CD4-positive, alpha-beta memory T cell (primary cell): Measurements from ENCODE around the gene KLHL3. TPM values are rescaled to one million over a fixed set of nuclear protein-coding genes. Genes with fewer than 3 reads are reported as not detected.

Experiments
- CTCF ChIA-PET: fragments of 350-600 bp; sonication (Branson Sonifier 250); formaldehyde crosslinking; loops from one replicate; lab custom pipeline; 2021; ENCODE audit warnings: inconsistent platforms; ENCODE audit not compliant: partially characterized antibody; lab: Charles Lee
- POLR2A ChIA-PET: fragments of 350-600 bp; sonication (Branson Sonifier 250); formaldehyde crosslinking; loops from one replicate; lab custom pipeline; 2021; ENCODE audit not compliant: partially characterized antibody; lab: Charles Lee
- DNase-seq, 5 donors: peaks; one replicate each; pipeline versions ENCODE4 v3.0.0 to v3.0.0-alpha.2; 2020 to 2022; ENCODE audit warnings: mixed read lengths in 1 of 5
- H3K27ac ChIP-seq: one replicate; pipeline ENCODE4 v1.7.0; 2013; ENCODE audit warnings: low read depth, low read length
- H3K27me3 ChIP-seq: 2 replicates; pipeline ENCODE4 v1.7.0; 2013; ENCODE audit warnings: mild to moderate bottlenecking, low read length, moderate library complexity; ENCODE audit not compliant: insufficient read depth
- H3K36me3 ChIP-seq: 2 replicates; pipeline ENCODE4 v1.7.0; 2013; ENCODE audit warnings: mild to moderate bottlenecking, low read length, moderate library complexity; ENCODE audit not compliant: insufficient read depth
- H3K4me1 ChIP-seq: 2 replicates; pipeline ENCODE4 v1.7.0; 2013; ENCODE audit warnings: mild to moderate bottlenecking, low read length, moderate library complexity; ENCODE audit not compliant: insufficient read depth
- H3K4me3 ChIP-seq, 2 donors: one replicate each; pipeline ENCODE4 v1.7.0; 2013; ENCODE audit warnings: low read length in 2 of 2, mild to moderate bottlenecking in 1 of 2
- H3K9me3 ChIP-seq, 2 donors: one replicate each; pipeline ENCODE4 v1.7.0; 2013; ENCODE audit warnings: low read length in 2 of 2, control low read depth in 1 of 2; ENCODE audit not compliant: control insufficient read depth in 1 of 2
- H3K27ac Mint-ChIP-seq, 7 donors: one replicate each; pipeline ENCODE4 v1.8.0; 2020 to 2021; ENCODE audit warnings: mixed read lengths in 7 of 7, mild to moderate bottlenecking in 6 of 7, inconsistent platforms in 3 of 7, moderate library complexity in 3 of 7
- H3K27me3 Mint-ChIP-seq, 2 donors: one replicate each; pipeline ENCODE4 v1.8.0; 2020 to 2021; ENCODE audit warnings: mixed read lengths in 2 of 2
- H3K36me3 Mint-ChIP-seq, 2 donors: one replicate each; pipeline ENCODE4 v1.8.0; 2020 to 2021; ENCODE audit warnings: mixed read lengths in 2 of 2, inconsistent platforms in 1 of 2, mild to moderate bottlenecking in 1 of 2
- H3K4me1 Mint-ChIP-seq, 4 donors: one replicate each; pipeline ENCODE4 v1.8.0; 2020 to 2021; ENCODE audit warnings: mixed read lengths in 4 of 4, mild to moderate bottlenecking in 1 of 4
- H3K4me3 Mint-ChIP-seq, 8 donors: one replicate each; pipeline ENCODE4 v1.8.0; 2020 to 2021; ENCODE audit warnings: mixed read lengths in 8 of 8, mild to moderate bottlenecking in 7 of 8, moderate library complexity in 6 of 8, inconsistent platforms in 3 of 8
- H3K9me3 Mint-ChIP-seq, 8 donors: one replicate each; pipeline ENCODE4 v1.8.0; 2020 to 2021; ENCODE audit warnings: mixed read lengths in 8 of 8, mild to moderate bottlenecking in 5 of 8, inconsistent platforms in 3 of 8, moderate library complexity in 1 of 8
- intact Hi-C: fragments of 100-400 bp; cut with micrococcal nuclease; formaldehyde crosslinking; loops from one replicate; pipeline ENCODE4 v1.15.1; 2023
- polyA plus RNA-seq, 2 donors: library from polyadenylated mRNA; unstranded; fragments of 300-500 nt; fragmentation: Illumina TruSeq; gene quantifications; one replicate each; pipeline ENCODE4 v1.2.3, GENCODE V29; 2021
- total RNA-seq, 2 experiments: library from RNA; stranded (reverse); gene quantifications; one replicate each; pipeline ENCODE4 v1.2.3, GENCODE V29; 2021

Gene KLHL3
- total and polyA plus RNA-seq, 4 experiments from 2014 or later = 2.2 to 25.9 (median 12.5) TPM

DNA sequence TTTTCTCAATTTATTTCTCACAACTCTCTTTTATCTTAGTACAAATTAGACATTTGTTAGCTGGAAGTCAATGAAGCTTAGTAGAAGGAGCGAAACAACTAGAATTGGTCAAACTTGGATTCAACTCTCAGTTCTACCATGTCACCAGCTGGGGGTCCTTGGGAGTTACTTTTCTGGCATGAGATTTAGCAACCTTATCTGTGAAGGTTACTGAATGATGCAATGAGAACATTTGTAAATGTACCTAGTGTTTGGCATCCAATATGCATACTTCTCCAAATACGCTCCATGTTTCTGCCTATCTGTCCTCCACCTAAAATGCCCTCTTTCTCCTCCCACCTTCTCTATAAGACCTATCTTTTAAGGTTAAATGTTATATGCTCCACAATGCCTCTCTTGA, 12.0 kb upstream of the KLHL3 start:
- Mint-ChIP-seq H3K27ac (no peak overlapping the region), H3K36me3 (peaks cover 5 to 17% of the 10 kb centered on the region in 2 donors), H3K9me3 (no peaks in the 10 kb centered on the region), H3K27me3 (no peaks in the 10 kb centered on the region), H3K4me3 (no peak overlapping the region), H3K4me1 (peaks cover 23 to 34% (median 28%) of the 10 kb centered on the region in 4 donors)
- intact Hi-C loops = no loop called here
- Histone ChIP-seq H3K4me3 (no peak overlapping the region), H3K36me3 (no peaks in the 10 kb centered on the region), H3K9me3 (no peaks in the 10 kb centered on the region), H3K4me1 (peaks cover 27% of the 10 kb centered on the region), H3K27me3 (no peaks in the 10 kb centered on the region), H3K27ac (no peak overlapping the region)
- CTCF ChIA-PET = interaction anchor here (1.2 to 17.7 kb wide), 4 partner anchors 8 to 90 kb away, joined by 3 to 653 read pairs (median 4); no protein-coding TSS in a partner anchor
- POLR2A ChIA-PET = interaction anchor here (1.7 kb wide), 1 partner anchor 87 kb away, joined by 3 read pairs; no protein-coding TSS in a partner anchor
- no peak for DNase-seq

DNA sequence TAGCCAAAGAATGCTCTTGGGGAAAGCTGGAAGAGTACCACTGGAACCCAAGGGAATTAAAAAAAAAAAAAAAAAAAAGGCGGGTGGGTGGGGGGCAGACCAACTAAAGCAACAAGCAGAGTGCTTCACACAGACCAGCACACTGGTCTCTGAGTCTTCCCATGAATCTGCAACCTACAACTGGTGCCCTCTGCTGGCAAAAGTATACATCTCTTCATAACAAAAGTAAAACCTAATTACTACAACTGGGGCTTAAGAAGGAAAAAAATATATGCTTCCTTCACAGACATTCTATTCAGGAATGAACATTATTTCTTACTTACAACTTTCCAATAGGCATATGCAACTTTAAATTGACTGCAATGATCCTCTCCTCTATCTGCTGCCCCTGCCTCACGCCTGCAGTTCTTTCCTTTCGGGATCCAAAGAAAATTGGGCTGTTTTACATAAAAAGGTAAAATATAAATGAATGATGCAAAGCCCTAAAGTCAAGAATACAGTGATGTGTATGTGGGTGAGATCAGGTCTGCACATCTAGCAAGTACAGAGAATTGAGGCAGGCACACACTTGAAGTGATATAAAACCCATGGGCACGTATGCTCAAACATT, 7.2 kb upstream of the KLHL3 start:
- H3K27ac Mint-ChIP-seq = no peak overlapping the region
- POLR2A ChIA-PET = interaction anchor here (1.0 to 4.6 kb wide), 5 partner anchors 8 to 83 kb away, joined by 3 to 51 read pairs (median 13); partner anchors contain the start of gene HNRNPA0
- intact Hi-C loops = loop anchor here (1.0 kb wide), 3 partner anchors 11 to 114 kb away; partner anchors contain the start of gene HNRNPA0

DNA sequence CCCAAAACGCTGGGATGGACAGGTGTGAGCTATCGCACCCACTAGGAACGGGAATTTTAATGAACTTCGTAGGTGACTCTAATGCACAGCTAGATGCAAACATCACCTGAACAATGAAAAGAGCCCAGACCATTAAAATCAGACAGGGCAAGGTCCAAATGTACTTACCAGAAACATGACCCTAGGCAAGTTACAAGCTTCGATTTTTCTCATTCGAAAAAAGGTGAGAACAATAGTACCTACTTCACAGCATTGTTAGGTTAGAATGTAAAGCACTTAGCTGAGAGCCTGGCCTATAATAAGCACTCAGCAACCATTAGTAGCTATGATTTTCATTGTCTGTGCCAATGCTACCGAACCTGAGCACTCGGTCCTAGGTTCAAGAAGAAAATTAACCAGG, 5.8 kb upstream of the KLHL3 start:
- no peak overlapping the region for H3K4me3 Mint-ChIP-seq
- no peaks in the 10 kb centered on the region for H3K27me3 Mint-ChIP-seq
- intact Hi-C loops = no loop called here
- no peaks in the 10 kb centered on the region for H3K36me3 ChIP-seq
- peaks cover 0 to 20% (median 3%) of the 10 kb centered on the region in 4 donors for H3K4me1 Mint-ChIP-seq
- H3K36me3 Mint-ChIP-seq = no peaks in the 10 kb centered on the region
- ChIA-PET POLR2A (interaction anchor here (1.2 to 4.6 kb wide), 4 partner anchors 13 to 81 kb away, joined by 3 to 51 read pairs (median 22); partner anchors contain the start of gene HNRNPA0), CTCF (interaction anchor here (0.9 to 17.7 kb wide), 31 partner anchors 9 to 336 kb away, joined by 3 to 653 read pairs (median 7); partner anchors contain the start of genes HNRNPA0 and PKD2L2)
- H3K4me1 ChIP-seq = peaks cover 19% of the 10 kb centered on the region
- H3K9me3 ChIP-seq = no peaks in the 10 kb centered on the region
- no peaks in the 10 kb centered on the region for H3K27me3 ChIP-seq
- no peak overlapping the region for H3K27ac Mint-ChIP-seq
- H3K9me3 Mint-ChIP-seq = peaks cover 0 to 3% (median 0%) of the 10 kb centered on the region in 8 donors
- no peak overlapping the region for H3K27ac ChIP-seq
- DNase-seq = no peak
- H3K4me3 ChIP-seq = no peak overlapping the region

More for the DNA sequence above, 7.2 kb upstream of the KLHL3 start:
- peak; percentile 60 to 71 (median 70) for DNase-seq
- CTCF ChIA-PET = interaction anchor here (0.6 to 17.7 kb wide), 49 partner anchors 8 to 1007 kb away, joined by 3 to 653 read pairs (median 5); partner anchors contain the start of gene HNRNPA0
- no peaks in the 10 kb centered on the region for H3K36me3 ChIP-seq
- no peaks in the 10 kb centered on the region for H3K9me3 ChIP-seq
- no peaks in the 10 kb centered on the region for H3K27me3 ChIP-seq
- Mint-ChIP-seq H3K27me3 (no peaks in the 10 kb centered on the region), H3K4me3 (no peak overlapping the region), H3K9me3 (no peaks in the 10 kb centered on the region), H3K36me3 (no peaks in the 10 kb centered on the region), H3K4me1 (peaks cover 0 to 20% (median 3%) of the 10 kb centered on the region in 4 donors)
- peaks cover 5% of the 10 kb centered on the region for H3K4me1 ChIP-seq
- no peak overlapping the region for H3K27ac ChIP-seq
- no peak overlapping the region for H3K4me3 ChIP-seq

DNA sequence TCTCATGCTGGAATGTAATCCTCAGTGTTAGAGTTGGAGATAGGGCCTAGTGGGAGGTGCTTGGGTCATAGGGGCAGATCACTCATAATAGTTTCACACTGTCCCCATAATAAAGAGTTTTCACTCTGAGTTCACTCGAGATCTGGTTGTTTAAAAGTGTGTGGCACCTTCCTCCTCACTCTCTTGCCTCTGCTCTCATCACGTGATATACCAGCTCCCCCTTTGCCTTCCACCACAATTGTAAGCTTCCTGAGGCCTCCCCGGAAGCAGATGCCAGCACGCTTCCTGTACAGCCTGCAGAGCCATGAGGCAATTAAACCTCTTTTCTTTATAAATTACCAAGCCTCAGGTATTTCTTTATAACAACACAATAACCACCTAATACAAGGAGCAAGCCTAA, 3.8 kb upstream of the KLHL3 start:
- no peak for DNase-seq
- Histone ChIP-seq H3K27me3 (no peaks in the 10 kb centered on the region), H3K9me3 (no peaks in the 10 kb centered on the region), H3K36me3 (no peaks in the 10 kb centered on the region), H3K27ac (no peak overlapping the region), H3K4me3 (no peak overlapping the region), H3K4me1 (peaks cover 39% of the 10 kb centered on the region)
- POLR2A ChIA-PET = interaction anchor here (1.6 to 4.6 kb wide), 3 partner anchors 15 to 79 kb away, joined by 5 to 51 read pairs (median 9); partner anchors contain the start of gene HNRNPA0
- Mint-ChIP-seq H3K4me3 (no peak overlapping the region), H3K27ac (peak overlapping the region in 3 of 7 donors; percentile 40 to 62 (median 53)), H3K27me3 (no peaks in the 10 kb centered on the region), H3K9me3 (peaks cover 0 to 3% (median 0%) of the 10 kb centered on the region in 8 donors), H3K4me1 (peaks cover 0 to 20% (median 3%) of the 10 kb centered on the region in 4 donors), H3K36me3 (no peaks in the 10 kb centered on the region)
- CTCF ChIA-PET = interaction anchor here (0.8 to 17.7 kb wide), 8 partner anchors 9 to 109 kb away, joined by 3 to 653 read pairs (median 57); partner anchors contain the start of gene HNRNPA0
- intact Hi-C loops = no loop called here

DNA sequence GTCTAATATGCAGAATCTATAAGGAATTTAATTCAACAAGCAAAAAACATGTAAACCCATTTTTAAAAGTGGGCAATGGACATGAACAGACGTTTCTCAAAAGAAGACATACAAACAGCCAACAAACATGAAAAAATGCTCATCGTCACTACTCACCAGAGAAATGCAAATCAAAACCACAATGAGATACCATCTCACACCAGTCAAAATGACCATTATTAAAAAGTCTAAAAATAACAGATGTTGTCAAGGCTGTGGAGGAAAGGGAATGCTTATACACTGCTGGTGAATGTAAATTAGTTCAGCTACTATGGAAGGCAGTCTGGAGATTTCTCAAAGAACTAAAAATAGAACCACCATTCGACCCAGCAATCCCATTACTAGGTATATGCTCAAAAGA, 3.1 kb upstream of the KLHL3 start:
- CTCF ChIA-PET = interaction anchor here (1.1 to 17.7 kb wide), 5 partner anchors 12 to 108 kb away, joined by 3 to 653 read pairs (median 127); no protein-coding TSS in a partner anchor
- H3K4me3 ChIP-seq = no peak overlapping the region
- H3K36me3 Mint-ChIP-seq = no peaks in the 10 kb centered on the region
- peak overlapping the region in 1 of 8 donors; percentile 3 for H3K4me3 Mint-ChIP-seq
- H3K9me3 ChIP-seq = no peaks in the 10 kb centered on the region
- no peak overlapping the region for H3K27ac ChIP-seq
- no peaks in the 10 kb centered on the region for H3K27me3 ChIP-seq
- POLR2A ChIA-PET = no interaction called here
- no peak overlapping the region for H3K27ac Mint-ChIP-seq
- H3K4me1 Mint-ChIP-seq = peaks cover 0 to 20% (median 6%) of the 10 kb centered on the region in 4 donors
- H3K36me3 ChIP-seq = no peaks in the 10 kb centered on the region
- intact Hi-C loops = no loop called here
- peaks cover 47% of the 10 kb centered on the region for H3K4me1 ChIP-seq
- DNase-seq = no peak
- H3K27me3 Mint-ChIP-seq = no peaks in the 10 kb centered on the region
- peaks cover 0 to 3% (median 0%) of the 10 kb centered on the region in 8 donors for H3K9me3 Mint-ChIP-seq

DNA sequence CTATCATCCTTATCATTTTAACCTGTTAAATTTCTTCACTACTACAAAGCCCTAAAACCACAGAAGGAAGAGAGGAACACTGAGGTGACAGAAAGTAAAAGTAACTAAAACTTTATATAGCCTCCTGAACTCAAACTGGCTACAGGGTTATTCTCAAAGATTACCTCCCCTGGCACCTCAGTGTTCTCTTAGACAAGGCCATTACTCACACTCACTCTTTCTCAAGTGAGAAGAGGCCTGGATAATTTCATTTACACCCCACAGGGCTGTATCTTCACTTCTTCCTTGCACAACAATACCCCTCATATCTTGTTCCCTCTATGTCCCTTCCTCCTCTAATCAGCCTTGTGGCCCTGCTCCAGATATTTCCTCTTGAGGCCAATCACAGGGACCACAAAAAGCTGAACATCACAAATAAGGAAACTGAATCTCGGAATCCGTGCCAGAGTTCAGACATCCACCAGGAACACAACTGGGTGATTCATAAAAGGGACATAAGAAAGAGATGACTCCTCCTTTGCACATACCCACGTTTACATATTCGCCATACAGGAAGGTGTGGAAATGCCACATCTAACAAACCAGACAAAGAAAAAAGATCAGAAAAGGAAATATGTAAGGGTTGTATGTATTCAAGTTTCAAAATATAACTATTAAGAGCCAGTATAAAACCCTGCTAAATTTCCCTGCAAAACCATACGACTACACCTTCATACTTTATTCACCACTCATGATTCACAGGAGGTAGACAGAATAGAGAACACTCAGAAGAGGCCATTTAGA, 1.7 kb upstream of the KLHL3 start:
- Histone ChIP-seq H3K27ac (peak overlapping the region; percentile 36), H3K9me3 (no peaks in the 10 kb centered on the region), H3K4me3 (peak overlapping the region in 1 of 2 donors; percentile 2), H3K27me3 (no peaks in the 10 kb centered on the region), H3K4me1 (peaks cover 61% of the 10 kb centered on the region), H3K36me3 (no peaks in the 10 kb centered on the region)
- Mint-ChIP-seq H3K36me3 (no peaks in the 10 kb centered on the region), H3K9me3 (peaks cover 0 to 3% (median 0%) of the 10 kb centered on the region in 8 donors), H3K27me3 (no peaks in the 10 kb centered on the region), H3K4me3 (no peak overlapping the region), H3K4me1 (peaks cover 0 to 16% (median 12%) of the 10 kb centered on the region in 4 donors), H3K27ac (peak overlapping the region in 2 of 7 donors; percentile 96 to 97)
- intact Hi-C loops = no loop called here
- ChIA-PET POLR2A (interaction anchor here (1.5 to 5.0 kb wide), 6 partner anchors 15 to 77 kb away, joined by 3 to 85 read pairs (median 28); partner anchors contain the start of gene HNRNPA0), CTCF (interaction anchor here (1.0 to 17.7 kb wide), 9 partner anchors 10 to 107 kb away, joined by 3 to 653 read pairs (median 13); no protein-coding TSS in a partner anchor)
- DNase-seq = peak; percentile 51 to 68 (median 62)
